ENCODE results near the gene SLC39A12. TPM values are rescaled to one million over a fixed set of nuclear protein-coding genes. Genes with fewer than 3 reads are reported as not detected.

Gene SLC39A12
- total RNA-seq, 1 experiment from 2014 or later = not detected

- Mint-ChIP-seq H3K27ac (no peak overlapping the region), H3K4me1 (no peaks in the 10 kb centered on the region), H3K4me3 (no peak overlapping the region), H3K9me3 (peaks cover 27% of the 10 kb centered on the region), H3K36me3 (peaks cover 6% of the 10 kb centered on the region; the same call in 1 of the 2 replicates), H3K27me3 (ENCODE audit: low read depth) (no peaks in the 10 kb centered on the region)
- TF ChIP-seq ZBTB43 (CRISPR knock-in tag; IDR thresholded peaks at IDR 0.05) = no peak
- no peak for TF ChIP-seq ATF1 (CRISPR knock-in tag; IDR thresholded peaks at IDR 0.05)
- no peak for TF ChIP-seq ERG (CRISPR knock-in tag; IDR thresholded peaks at IDR 0.05)
- no peak for TF ChIP-seq ESRRA (CRISPR knock-in tag; IDR thresholded peaks at IDR 0.05; ENCODE audit: borderline replicate concordance)
- no peak for TF ChIP-seq ZMAT4 (CRISPR knock-in tag; IDR thresholded peaks at IDR 0.05)
- TF ChIP-seq ATF6 (CRISPR knock-in tag; IDR thresholded peaks at IDR 0.05) = no peak
- no peak for TF ChIP-seq ZNF219 (CRISPR knock-in tag; IDR thresholded peaks at IDR 0.05; ENCODE audit: borderline replicate concordance)
- no peak for TF ChIP-seq MLX (CRISPR knock-in tag; IDR thresholded peaks at IDR 0.05)
- TF ChIP-seq NFYB (CRISPR knock-in tag; conservative IDR thresholded peaks at IDR 0.05; ENCODE audit: low read depth) = no peak
- no peak for TF ChIP-seq FOXP1 (CRISPR knock-in tag; IDR thresholded peaks at IDR 0.05; ENCODE audit: borderline replicate concordance)
- TF ChIP-seq CREM (CRISPR knock-in tag; IDR thresholded peaks at IDR 0.05) = no peak
- TF ChIP-seq SMAD4 (CRISPR knock-in tag; IDR thresholded peaks at IDR 0.05) = no peak
- TF ChIP-seq SOX15 (CRISPR knock-in tag; IDR thresholded peaks at IDR 0.05) = no peak
- no peak for TF ChIP-seq PRDM15 (CRISPR knock-in tag; IDR thresholded peaks at IDR 0.05)
- no peak for TF ChIP-seq USF1 (CRISPR knock-in tag; IDR thresholded peaks at IDR 0.05)
- DNase-seq (ENCODE audit: low spot score) (no peak), ATAC-seq (no peak)
- CTCF ChIA-PET = no interaction called here
- POLR2A ChIA-PET = no interaction called here
Observed at GRCh38 chr10:18056583-18056982, 104.9 kb downstream of the SLC39A12 start.
